Measurements from ENCODE around the gene EHBP1. TPM values are rescaled to one million over a fixed set of nuclear protein-coding genes. Genes with fewer than 3 reads are reported as not detected.

Gene EHBP1
- polyA plus RNA-seq, 1 of the 3 experiments (the other 2 are of a cell fraction) = 62.7 TPM

GRCh38 chr2:62974999-62975398 is 269.5 kb downstream of the EHBP1 start:
- H2AFZ ChIP-seq (ENCODE audit: low read depth) = no peak overlapping the region
- ChIA-PET POLR2A (no interaction called here), CTCF (interaction anchor here (1.0 to 1.1 kb wide), 2 partner anchors 29 to 513 kb away, joined by 3 read pairs; no protein-coding TSS in a partner anchor)
- no peak overlapping the region for H3K4me2 ChIP-seq
- no peaks in the 10 kb centered on the region for H4K20me1 ChIP-seq (ENCODE audit: insufficient read depth)
- peaks cover 33 to 50% of the 10 kb centered on the region in 2 experiments for H3K36me3 ChIP-seq (replicated peaks in 1 of 2; ENCODE audit: control insufficient read depth in 1 of 2, insufficient read depth in 2 of 2, low read length in 1 of 2)
- no peaks in the 10 kb centered on the region for H3K9me3 ChIP-seq
- TF ChIP-seq SMC3 (IDR thresholded peaks at IDR 0.05; ENCODE audit: low read depth, low read length) (no peak), TAF1 (IDR thresholded peaks at IDR 0.05; ENCODE audit: borderline replicate concordance, low read depth, low read length) (no peak), EZH2phosphoT487 (IDR thresholded peaks at IDR 0.05; ENCODE audit: borderline replicate concordance, low read depth) (no peak), MXI1 (IDR thresholded peaks at IDR 0.05; ENCODE audit: low read depth, low read length) (no peak), NFIC (IDR thresholded peaks at IDR 0.05; ENCODE audit: borderline replicate concordance) (no peak), JUND (IDR thresholded peaks at IDR 0.05) (no peak), USF1 (IDR thresholded peaks at IDR 0.05; ENCODE audit: borderline replicate concordance, low read depth) (no peak), FOXJ3 (CRISPR knock-in tag; IDR thresholded peaks at IDR 0.05) (no peak), SIN3A (IDR thresholded peaks at IDR 0.05; ENCODE audit: borderline replicate concordance, low read depth, low read length) (no peak), RXRA (IDR thresholded peaks at IDR 0.05; ENCODE audit: borderline replicate concordance, low read depth) (no peak), GABPA (IDR thresholded peaks at IDR 0.05; ENCODE audit: low read depth) (no peak), TCF12 (IDR thresholded peaks at IDR 0.05) (no peak), RCOR1 (IDR thresholded peaks at IDR 0.05; ENCODE audit: low read length) (no peak), ZBTB33 (IDR thresholded peaks at IDR 0.05; ENCODE audit: borderline replicate concordance, low read depth) (no peak), CHD2 (IDR thresholded peaks at IDR 0.05; ENCODE audit: low read length, partially characterized antibody) (no peak), FOXM1 (IDR thresholded peaks at IDR 0.05; ENCODE audit: low read depth) (no peak), NRF1 (IDR thresholded peaks at IDR 0.05; ENCODE audit: low read depth, low read length) (no peak), PBX3 (IDR thresholded peaks at IDR 0.05) (no peak), POLR2AphosphoS5 (IDR thresholded peaks at IDR 0.05; ENCODE audit: low read depth, low read length) (no peak), ELF1 (IDR thresholded peaks at IDR 0.05) (no peak)
- no peaks in the 10 kb centered on the region for H3K4me1 ChIP-seq (ENCODE audit: control insufficient read depth in 1 of 2, insufficient read depth in 2 of 2, low read depth in 1 of 2, low read length in 1 of 2)
- H3K27ac ChIP-seq (ENCODE audit: low read depth in 2 of 2, low read length in 1 of 2) = no peak overlapping the region
- H3F3A ChIP-seq (replicated peaks; ENCODE audit: insufficient read depth) = no peaks in the 10 kb centered on the region
- no peaks in the 10 kb centered on the region for H3K79me2 ChIP-seq (ENCODE audit: insufficient read depth)
- H3K9me2 ChIP-seq = no peaks in the 10 kb centered on the region
- H3K4me3 ChIP-seq (ENCODE audit: low read depth in 2 of 2, low read length in 1 of 2) = no peak overlapping the region
- no peaks in the 10 kb centered on the region for H3K27me3 ChIP-seq (ENCODE audit: insufficient read depth)
- no peak overlapping the region for H3K9ac ChIP-seq
- 96% methylated on average over 2 of the region's 2 CpGs for WGBS (ENCODE audit: low lambda C conversion rate)
- no peak for DNase-seq
